H9 (cell line): ENCODE measurements around the gene CFAP97D2. TPM values are rescaled to one million over a fixed set of nuclear protein-coding genes. Genes with fewer than 3 reads are reported as not detected.

ENCODE experiments used
- DNase-seq: peaks from one replicate; pipeline ENCODE4 v3.0.0-alpha.2; 2017
- H2AFZ ChIP-seq: one replicate; pipeline ENCODE4 v1.6.1; 2013; ENCODE audit warnings: mild to moderate bottlenecking, low read length, control low read depth, moderate library complexity
- H2AK5ac ChIP-seq: 2 replicates; pipeline ENCODE4 v1.6.1; 2013; ENCODE audit warnings: low read length, control low read depth, mixed read lengths; ENCODE audit not compliant: insufficient read length
- H2BK120ac ChIP-seq: one replicate; pipeline ENCODE4 v1.6.1; 2013; ENCODE audit warnings: low read depth, mild to moderate bottlenecking, low read length, control low read depth, inconsistent platforms; ENCODE audit not compliant: poor library complexity, severe bottlenecking
- H2BK12ac ChIP-seq: 2 replicates; pipeline ENCODE4 v1.6.1; 2013; ENCODE audit warnings: low read length, control low read depth, mixed read lengths, low read depth; ENCODE audit not compliant: insufficient read length
- H2BK15ac ChIP-seq: 2 replicates; pipeline ENCODE4 v1.6.1; 2013; ENCODE audit warnings: low read depth, low read length, control low read depth
- H2BK20ac ChIP-seq: one replicate; pipeline ENCODE4 v1.6.1; 2013; ENCODE audit warnings: low read depth, mild to moderate bottlenecking, low read length, control low read depth, inconsistent platforms; ENCODE audit not compliant: poor library complexity, severe bottlenecking
- H2BK5ac ChIP-seq: 2 replicates; pipeline ENCODE4 v1.6.1; 2013; ENCODE audit warnings: low read length, control low read depth, mixed read lengths; ENCODE audit not compliant: insufficient read length
- H3K14ac ChIP-seq: 2 replicates; pipeline ENCODE4 v1.6.1; 2013; ENCODE audit warnings: low read length, control low read depth; ENCODE audit not compliant: insufficient read depth
- H3K18ac ChIP-seq: 2 replicates; pipeline ENCODE4 v1.6.1; 2013; ENCODE audit warnings: low read depth, mild to moderate bottlenecking, mixed read lengths, low read length, control low read depth; ENCODE audit not compliant: insufficient read length
- H3K23ac ChIP-seq: 2 replicates; pipeline ENCODE4 v1.6.1; 2013; ENCODE audit warnings: low read length, control low read depth, mixed read lengths, low read depth; ENCODE audit not compliant: insufficient read length
- H3K23me2 ChIP-seq: 2 replicates; pipeline ENCODE4 v1.6.1; 2013; ENCODE audit warnings: low read depth, mild to moderate bottlenecking, mixed read lengths, low read length, control low read depth; ENCODE audit not compliant: insufficient read length, poor library complexity, severe bottlenecking
- H3K27ac ChIP-seq: 2 replicates; pipeline ENCODE4 v1.5.1; 2013; ENCODE audit warnings: low read length, control low read depth, mixed read lengths, low read depth; ENCODE audit not compliant: insufficient read length
- H3K27me3 ChIP-seq: 2 replicates; pipeline ENCODE4 v1.6.1; 2013; ENCODE audit warnings: low read length, control low read depth, inconsistent platforms; ENCODE audit not compliant: insufficient read depth
- H3K4ac ChIP-seq: 2 replicates; pipeline ENCODE4 v1.6.1; 2013; ENCODE audit warnings: low read depth, mild to moderate bottlenecking, control low read depth, inconsistent platforms, low read length, moderate library complexity
- H3K4me1 ChIP-seq: 2 replicates; pipeline ENCODE4 v1.6.1; 2013; ENCODE audit warnings: low read length, control low read depth, inconsistent platforms; ENCODE audit not compliant: insufficient read depth
- H3K4me2 ChIP-seq: 2 replicates; pipeline ENCODE4 v1.6.1; 2013; ENCODE audit warnings: low read length, control low read depth, mixed read lengths; ENCODE audit not compliant: insufficient read length, insufficient read depth
- H3K56ac ChIP-seq: 2 replicates; pipeline ENCODE4 v1.6.1; 2013; ENCODE audit warnings: low read depth, mild to moderate bottlenecking, mixed read lengths, low read length, control low read depth; ENCODE audit not compliant: insufficient read length
- H3K79me1 ChIP-seq: 2 replicates; pipeline ENCODE4 v1.6.1; 2013; ENCODE audit warnings: low read depth, mild to moderate bottlenecking, moderate library complexity, low read length, control low read depth, inconsistent platforms; ENCODE audit not compliant: insufficient read depth, poor library complexity, severe bottlenecking
- H3K79me2 ChIP-seq: 2 replicates; pipeline ENCODE4 v1.6.1; 2013; ENCODE audit warnings: low read length, control low read depth, inconsistent platforms; ENCODE audit not compliant: insufficient read depth
- H3K9ac ChIP-seq: 2 replicates; pipeline ENCODE4 v1.6.1; 2013; ENCODE audit warnings: low read length, control low read depth, mixed read lengths; ENCODE audit not compliant: insufficient read length; ENCODE audit errors: extremely low read depth
- H3K9me3 ChIP-seq: one replicate; pipeline ENCODE4 v1.6.1; 2013; ENCODE audit warnings: low read depth, low read length, inconsistent platforms; ENCODE audit not compliant: control insufficient read depth
- H3T11ph ChIP-seq: one replicate; pipeline ENCODE4 v1.6.1; 2013; ENCODE audit warnings: mild to moderate bottlenecking, low read length, control low read depth, inconsistent platforms
- H4K20me1 ChIP-seq: one replicate; pipeline ENCODE4 v1.6.1; 2013; ENCODE audit not compliant: control insufficient read depth, insufficient read length, insufficient read depth
- H4K5ac ChIP-seq: 2 replicates; pipeline ENCODE4 v1.6.1; 2013; ENCODE audit warnings: low read depth, mild to moderate bottlenecking, mixed read lengths, low read length, control low read depth; ENCODE audit not compliant: insufficient read length
- H4K8ac ChIP-seq: replicated peaks from 2 replicates; pipeline ENCODE4 v1.6.1; 2013; ENCODE audit warnings: low read length, control low read depth, mixed read lengths, low read depth; ENCODE audit not compliant: insufficient read length
- H4K91ac ChIP-seq: 2 replicates; pipeline ENCODE4 v1.6.1; 2013; ENCODE audit warnings: low read depth, mild to moderate bottlenecking, moderate library complexity, mixed read lengths, low read length, control low read depth; ENCODE audit not compliant: insufficient read length
- H3K27ac Mint-ChIP-seq, 3 experiments: 2 replicates in 2 of 3; 3 replicates in 1 of 3; pipeline ENCODE4 v1.8.0; 2020 to 2021; ENCODE audit warnings: mixed read lengths in 3 of 3, mild to moderate bottlenecking in 1 of 3, moderate library complexity in 1 of 3
- H3K27me3 Mint-ChIP-seq: 2 replicates; pipeline ENCODE4 v1.8.0; 2021; ENCODE audit warnings: low read depth, mild to moderate bottlenecking, moderate library complexity, mixed read lengths
- H3K36me3 Mint-ChIP-seq, 3 experiments: 2 replicates in 2 of 3; 3 replicates in 1 of 3; pipeline ENCODE4 v1.8.0; 2020 to 2021; ENCODE audit warnings: low read depth in 3 of 3, mixed read lengths in 3 of 3; ENCODE audit not compliant: insufficient read depth in 1 of 3
- H3K4me1 Mint-ChIP-seq, 2 experiments: 2 replicates each; pipeline ENCODE4 v1.8.0; 2020; ENCODE audit warnings: mixed read lengths in 2 of 2
- H3K4me3 Mint-ChIP-seq, 2 experiments: 2 replicates in 1 of 2; 3 replicates in 1 of 2; pipeline ENCODE4 v1.8.0; 2020 to 2021; ENCODE audit warnings: mild to moderate bottlenecking in 2 of 2, mixed read lengths in 2 of 2, moderate library complexity in 1 of 2
- H3K9me3 Mint-ChIP-seq, 2 experiments: 2 replicates in 1 of 2; 3 replicates in 1 of 2; pipeline ENCODE4 v1.8.0; 2020; ENCODE audit warnings: mild to moderate bottlenecking in 2 of 2, mixed read lengths in 2 of 2, moderate library complexity in 1 of 2
- WGBS: extraction: QIAGEN DNeasy Blood & Tissue Kit; methylation state at CpG from one replicate; pipeline ENCODE4 v1.1.7; 2013; ENCODE audit warnings: missing lambda C conversion rate, low lambda C conversion rate, mixed read lengths; ENCODE audit not compliant: insufficient read length; ENCODE audit errors: extremely low coverage; 5-methylcytosine and 5-hydroxymethylcytosine counted together
- total RNA-seq: library from RNA; stranded (reverse); gene quantifications from 2 replicates; pipeline ENCODE4 v1.2.1, GENCODE V29; 2021
- TF ChIP-seq, protein P1 (sequence below): fragments of 200-600 bp; sonication (generic); conservative IDR thresholded peaks from 3 replicates; pipeline ENCODE4 v1.8.0; 2021; ENCODE audit warnings: antibody characterized with exemption, mild to moderate bottlenecking

The CFAP97D2 gene
- total RNA-seq, 1 experiment from 2014 or later, result not detected

DNA sequence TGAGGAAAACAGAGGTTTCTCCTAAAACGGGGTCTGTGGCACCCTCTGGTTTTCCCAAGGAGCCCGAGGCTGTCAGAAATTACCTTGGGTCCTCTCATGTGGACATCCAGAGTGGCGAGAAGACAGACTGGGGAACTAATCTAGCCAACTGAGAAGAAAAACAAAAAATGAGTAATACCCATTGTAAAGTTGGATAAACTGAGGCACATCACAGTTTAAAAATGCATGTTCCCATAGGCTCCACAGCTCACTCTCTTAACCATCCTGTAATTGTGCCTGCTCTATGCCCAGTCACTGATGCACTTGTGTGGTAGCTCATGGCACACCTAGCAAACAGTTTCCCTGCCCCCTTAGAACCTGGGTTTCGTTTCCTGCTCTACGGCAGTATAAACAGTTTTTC, 87.2 kb downstream of the CFAP97D2 start:
- H3K23ac ChIP-seq, result no peak overlapping the region
- TF ChIP-seq, protein P1, sequence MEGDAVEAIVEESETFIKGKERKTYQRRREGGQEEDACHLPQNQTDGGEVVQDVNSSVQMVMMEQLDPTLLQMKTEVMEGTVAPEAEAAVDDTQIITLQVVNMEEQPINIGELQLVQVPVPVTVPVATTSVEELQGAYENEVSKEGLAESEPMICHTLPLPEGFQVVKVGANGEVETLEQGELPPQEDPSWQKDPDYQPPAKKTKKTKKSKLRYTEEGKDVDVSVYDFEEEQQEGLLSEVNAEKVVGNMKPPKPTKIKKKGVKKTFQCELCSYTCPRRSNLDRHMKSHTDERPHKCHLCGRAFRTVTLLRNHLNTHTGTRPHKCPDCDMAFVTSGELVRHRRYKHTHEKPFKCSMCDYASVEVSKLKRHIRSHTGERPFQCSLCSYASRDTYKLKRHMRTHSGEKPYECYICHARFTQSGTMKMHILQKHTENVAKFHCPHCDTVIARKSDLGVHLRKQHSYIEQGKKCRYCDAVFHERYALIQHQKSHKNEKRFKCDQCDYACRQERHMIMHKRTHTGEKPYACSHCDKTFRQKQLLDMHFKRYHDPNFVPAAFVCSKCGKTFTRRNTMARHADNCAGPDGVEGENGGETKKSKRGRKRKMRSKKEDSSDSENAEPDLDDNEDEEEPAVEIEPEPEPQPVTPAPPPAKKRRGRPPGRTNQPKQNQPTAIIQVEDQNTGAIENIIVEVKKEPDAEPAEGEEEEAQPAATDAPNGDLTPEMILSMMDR, result no peak
- Mint-ChIP-seq H3K4me3 (no peak overlapping the region), H3K27ac (no peak overlapping the region), H3K27me3 (no peaks in the 10 kb centered on the region; the same call in 1 of the 2 replicates), H3K9me3 (no peaks in the 10 kb centered on the region), H3K36me3 (peaks cover 58 to 86% (median 83%) of the 10 kb centered on the region in 3 experiments), H3K4me1 (no peaks in the 10 kb centered on the region)
- H3K79me1 ChIP-seq, result no peaks in the 10 kb centered on the region
- no CpG with 5 or more reads among the region's 5 CpGs for WGBS
- no peak overlapping the region for H3K14ac ChIP-seq
- no peak overlapping the region for H3K56ac ChIP-seq
- no peak overlapping the region for H2BK5ac ChIP-seq
- no peak overlapping the region for H3K4ac ChIP-seq
- no peak overlapping the region for H3K4me2 ChIP-seq
- H4K91ac ChIP-seq, result no peak overlapping the region
- H3K27me3 ChIP-seq, result no peaks in the 10 kb centered on the region
- H3K4me1 ChIP-seq, result no peaks in the 10 kb centered on the region
- H3K9me3 ChIP-seq, result no peaks in the 10 kb centered on the region
- no peak overlapping the region for H3T11ph ChIP-seq
- H3K79me2 ChIP-seq, result no peaks in the 10 kb centered on the region
- no peak overlapping the region for H2BK120ac ChIP-seq
- no peaks in the 10 kb centered on the region for H4K20me1 ChIP-seq
- H3K23me2 ChIP-seq, result no peaks in the 10 kb centered on the region
- no peak overlapping the region for H3K27ac ChIP-seq
- no peak for DNase-seq
- H4K8ac ChIP-seq, result no peak overlapping the region
- no peak overlapping the region for H3K9ac ChIP-seq
- no peak overlapping the region for H2BK12ac ChIP-seq
- H2BK20ac ChIP-seq, result no peak overlapping the region
- no peak overlapping the region for H4K5ac ChIP-seq
- H3K18ac ChIP-seq, result no peak overlapping the region
- no peak overlapping the region for H2BK15ac ChIP-seq
- no peak overlapping the region for H2AK5ac ChIP-seq
- no peak overlapping the region for H2AFZ ChIP-seq
